Epithelial cell of proximal tubule (primary cell): Measurements from ENCODE around the gene TMEM129. TPM values are rescaled to one million over a fixed set of nuclear protein-coding genes. Genes with fewer than 3 reads are reported as not detected.

Experiments used
- DNase-seq: peaks from one replicate; pipeline ENCODE4 v3.0.0-alpha.2; 2011; ENCODE audit warnings: low read depth
- H3K4me3 ChIP-seq: 2 replicates; pipeline ENCODE4 v1.5.1; 2011; ENCODE audit warnings: low read depth, mild to moderate bottlenecking, low read length
- total RNA-seq: library from RNA; depleted of rRNA; stranded (reverse); fragments of >200 nt; gene quantifications from 2 replicates; pipeline ENCODE4 v1.2.3, GENCODE V29; 2015
- TF ChIP-seq, protein P1 (sequence below): conservative IDR thresholded peaks from 2 replicates; pipeline ENCODE4 v1.5.1; 2012; ENCODE audit warnings: low read depth, mild to moderate bottlenecking, low read length

TMEM129 gene
- total RNA-seq, 1 donor from 2014 or later = 50.9 TPM

DNA sequence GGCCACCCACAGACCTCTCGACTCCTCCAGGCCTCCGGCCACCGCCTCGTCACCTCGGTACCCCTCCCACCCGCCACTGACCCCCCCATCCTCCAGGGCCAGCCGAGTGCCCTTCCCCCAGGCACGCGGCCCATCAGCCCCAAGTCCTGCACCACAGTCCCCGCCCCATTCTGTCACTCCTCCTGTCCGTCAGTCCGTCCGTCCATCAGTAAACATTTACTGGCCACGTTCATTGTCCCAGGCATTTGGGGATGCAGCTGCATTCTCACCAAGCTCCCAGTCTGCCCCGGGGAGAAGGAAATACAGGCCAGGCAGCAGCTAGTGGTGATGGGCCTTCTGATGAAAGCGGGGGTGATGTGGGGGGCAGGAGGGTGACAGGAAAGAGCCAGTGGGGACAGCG, 36.7 kb upstream of the TMEM129 start:
- H3K4me3 ChIP-seq = no peak overlapping the region
- TF ChIP-seq, protein P1, sequence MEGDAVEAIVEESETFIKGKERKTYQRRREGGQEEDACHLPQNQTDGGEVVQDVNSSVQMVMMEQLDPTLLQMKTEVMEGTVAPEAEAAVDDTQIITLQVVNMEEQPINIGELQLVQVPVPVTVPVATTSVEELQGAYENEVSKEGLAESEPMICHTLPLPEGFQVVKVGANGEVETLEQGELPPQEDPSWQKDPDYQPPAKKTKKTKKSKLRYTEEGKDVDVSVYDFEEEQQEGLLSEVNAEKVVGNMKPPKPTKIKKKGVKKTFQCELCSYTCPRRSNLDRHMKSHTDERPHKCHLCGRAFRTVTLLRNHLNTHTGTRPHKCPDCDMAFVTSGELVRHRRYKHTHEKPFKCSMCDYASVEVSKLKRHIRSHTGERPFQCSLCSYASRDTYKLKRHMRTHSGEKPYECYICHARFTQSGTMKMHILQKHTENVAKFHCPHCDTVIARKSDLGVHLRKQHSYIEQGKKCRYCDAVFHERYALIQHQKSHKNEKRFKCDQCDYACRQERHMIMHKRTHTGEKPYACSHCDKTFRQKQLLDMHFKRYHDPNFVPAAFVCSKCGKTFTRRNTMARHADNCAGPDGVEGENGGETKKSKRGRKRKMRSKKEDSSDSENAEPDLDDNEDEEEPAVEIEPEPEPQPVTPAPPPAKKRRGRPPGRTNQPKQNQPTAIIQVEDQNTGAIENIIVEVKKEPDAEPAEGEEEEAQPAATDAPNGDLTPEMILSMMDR = no peak
- DNase-seq = no peak

DNA sequence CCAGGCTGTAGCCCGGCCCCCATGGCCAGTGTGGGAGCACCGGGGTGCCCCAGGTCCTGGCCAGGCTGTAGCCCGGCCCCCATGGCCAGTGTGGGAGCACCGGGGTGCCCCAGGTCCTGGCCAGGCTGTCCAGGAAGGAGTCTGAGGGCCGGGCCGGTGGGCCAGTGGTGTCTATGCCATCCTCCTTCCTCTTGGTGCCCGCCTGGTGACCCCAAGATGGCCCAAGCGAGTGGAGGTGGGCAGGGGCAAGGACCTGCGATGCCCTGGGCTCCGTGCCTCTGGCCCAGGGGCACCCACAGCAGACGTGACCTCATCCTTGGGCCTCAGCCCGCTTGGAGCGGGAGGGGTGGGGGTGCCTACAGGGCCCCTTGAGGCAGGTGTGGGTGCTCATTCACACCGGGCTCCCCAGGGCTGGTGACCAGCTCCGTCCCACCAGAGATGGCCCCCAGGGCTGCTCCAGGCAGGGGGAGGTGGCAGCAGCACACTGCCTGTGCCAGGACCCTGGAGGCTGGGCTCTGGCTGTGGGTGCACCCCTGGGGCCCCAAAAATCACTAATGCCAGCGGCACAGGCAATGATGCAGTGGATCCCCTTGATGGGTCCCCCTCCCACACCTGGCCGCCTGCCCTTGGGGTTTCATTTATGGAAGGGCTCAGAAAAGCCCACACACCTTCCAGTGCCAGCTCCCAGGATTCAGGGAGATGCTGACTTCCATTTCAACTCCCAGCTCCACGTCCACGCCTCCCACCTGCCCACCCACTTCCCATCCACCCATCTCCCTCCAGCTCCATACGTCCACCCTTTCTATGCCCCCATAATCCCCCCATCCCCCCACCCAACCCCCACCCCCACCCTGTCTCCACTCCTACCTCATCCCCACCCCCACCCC, 36.0 kb upstream of the TMEM129 start:
- no peak overlapping the region for H3K4me3 ChIP-seq
- TF ChIP-seq, protein P1 = no peak
- no peak for DNase-seq

DNA sequence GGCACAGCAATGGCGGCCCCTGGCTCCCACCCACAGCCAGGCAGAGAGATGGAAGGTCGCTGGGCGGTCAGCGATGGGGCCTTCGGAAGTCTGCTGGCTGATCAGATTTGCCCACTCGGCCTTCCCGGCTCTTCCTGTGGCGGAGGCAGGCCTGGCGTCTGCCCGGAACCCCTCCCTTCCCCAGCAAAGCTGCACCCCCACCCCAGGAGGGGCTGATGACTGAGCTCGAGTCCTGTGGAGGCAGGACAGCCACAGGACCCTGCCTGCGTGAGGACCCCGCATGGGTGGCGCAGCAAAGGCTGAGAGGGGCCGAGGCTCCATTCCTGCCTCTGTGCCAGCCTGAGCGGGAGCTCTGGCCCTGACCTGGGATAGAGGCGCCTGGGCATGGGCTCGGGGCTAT, 35.0 kb upstream of the TMEM129 start:
- TF ChIP-seq, protein P1 = no peak
- H3K4me3 ChIP-seq = no peak overlapping the region
- DNase-seq = no peak

DNA sequence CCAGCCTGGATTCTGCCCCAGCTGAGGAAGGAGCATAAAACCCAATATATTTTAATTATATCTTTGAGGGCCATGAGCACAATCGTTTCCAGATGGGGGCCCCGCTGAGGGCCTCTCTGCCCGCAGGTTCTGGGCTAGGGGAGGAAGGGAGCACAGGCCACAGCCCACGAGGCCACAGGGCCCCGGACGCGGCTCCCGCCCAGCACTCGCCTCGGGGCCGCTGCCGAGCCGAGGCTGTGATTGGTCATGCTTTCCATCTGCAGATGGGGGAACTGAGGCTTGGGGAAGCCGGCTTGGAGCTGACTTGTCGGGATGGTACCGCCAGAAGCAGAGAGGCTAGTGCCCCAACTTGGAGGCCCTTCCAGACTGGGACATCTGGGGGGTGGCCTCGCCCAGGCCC, 34.2 kb upstream of the TMEM129 start:
- TF ChIP-seq, protein P1 = no peak
- DNase-seq = no peak
- H3K4me3 ChIP-seq = no peak overlapping the region

DNA sequence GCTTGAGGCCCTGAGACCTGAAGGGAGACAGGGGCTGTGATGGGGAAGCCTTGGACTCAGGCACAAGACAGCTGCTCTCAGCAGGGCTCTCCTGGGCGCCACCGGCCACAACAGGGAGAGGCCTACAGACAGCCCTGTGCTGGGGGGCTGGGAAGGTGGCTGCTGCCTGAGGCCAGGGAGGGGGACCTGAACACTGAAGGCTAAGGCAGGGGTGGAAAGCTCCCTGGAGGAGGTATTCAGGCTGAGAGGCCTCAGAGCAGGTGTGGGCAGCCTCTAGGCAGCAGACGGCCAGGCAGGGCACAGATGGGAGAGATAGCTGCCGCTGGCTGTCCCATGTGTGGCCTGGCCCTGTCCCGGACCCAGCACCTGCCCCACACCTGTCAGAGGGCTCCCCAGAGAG, 33.2 kb upstream of the TMEM129 start:
- TF ChIP-seq, protein P1 = no peak
- no peak overlapping the region for H3K4me3 ChIP-seq

DNA sequence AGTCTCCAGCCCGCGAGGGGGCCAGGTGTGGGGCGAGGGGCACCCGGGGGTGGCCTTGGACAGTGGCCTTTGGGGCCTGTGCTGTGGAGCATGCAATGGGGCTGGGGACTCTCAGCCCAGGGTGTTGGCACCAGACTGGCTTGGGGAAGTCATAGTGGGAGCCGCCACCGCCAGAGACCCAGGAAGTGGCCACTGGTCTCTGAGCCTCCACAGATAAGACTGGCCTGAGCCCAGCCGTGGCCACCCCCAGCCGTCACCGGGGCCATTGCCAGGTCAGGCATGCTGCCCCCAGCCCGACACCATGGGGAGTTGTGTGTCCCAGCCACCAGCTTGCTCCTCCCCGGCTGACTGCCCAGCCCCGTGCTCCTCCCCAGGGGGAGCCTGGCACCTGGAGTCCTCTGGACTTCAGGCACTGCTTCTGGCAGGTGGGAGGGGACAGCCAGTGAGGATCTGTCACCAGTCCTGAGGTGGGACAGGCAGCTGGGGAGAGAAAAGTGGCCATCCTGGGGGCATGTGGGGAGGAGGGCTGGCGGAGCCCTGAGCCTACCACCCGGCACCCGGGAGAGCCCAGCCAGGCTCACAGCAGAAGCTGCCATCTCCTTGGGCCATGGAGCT, 32.7 kb upstream of the TMEM129 start:
- no peak for DNase-seq
- TF ChIP-seq, protein P1 = no peak
- no peak overlapping the region for H3K4me3 ChIP-seq

More for the DNA sequence above, 33.2 kb upstream of the TMEM129 start:
- no peak for DNase-seq
